DND-41 (cell line): Measurements from ENCODE around the gene ABHD8.

Experiments
- EZH2 ChIP-seq: IDR thresholded peaks from 3 replicates; pipeline ENCODE4 v1.6.1; 2012; ENCODE audit warnings: borderline replicate concordance, low read depth, mild to moderate bottlenecking, moderate library complexity, low read length, inconsistent platforms; ENCODE audit not compliant: severe bottlenecking
- TF ChIP-seq, protein P1 (sequence below): IDR thresholded peaks from 2 replicates; pipeline ENCODE4 v1.5.1; 2012; ENCODE audit warnings: borderline replicate concordance, low read length, moderate library complexity, mild to moderate bottlenecking; ENCODE audit not compliant: poor library complexity, severe bottlenecking; ENCODE audit errors: extremely low read depth

DNA sequence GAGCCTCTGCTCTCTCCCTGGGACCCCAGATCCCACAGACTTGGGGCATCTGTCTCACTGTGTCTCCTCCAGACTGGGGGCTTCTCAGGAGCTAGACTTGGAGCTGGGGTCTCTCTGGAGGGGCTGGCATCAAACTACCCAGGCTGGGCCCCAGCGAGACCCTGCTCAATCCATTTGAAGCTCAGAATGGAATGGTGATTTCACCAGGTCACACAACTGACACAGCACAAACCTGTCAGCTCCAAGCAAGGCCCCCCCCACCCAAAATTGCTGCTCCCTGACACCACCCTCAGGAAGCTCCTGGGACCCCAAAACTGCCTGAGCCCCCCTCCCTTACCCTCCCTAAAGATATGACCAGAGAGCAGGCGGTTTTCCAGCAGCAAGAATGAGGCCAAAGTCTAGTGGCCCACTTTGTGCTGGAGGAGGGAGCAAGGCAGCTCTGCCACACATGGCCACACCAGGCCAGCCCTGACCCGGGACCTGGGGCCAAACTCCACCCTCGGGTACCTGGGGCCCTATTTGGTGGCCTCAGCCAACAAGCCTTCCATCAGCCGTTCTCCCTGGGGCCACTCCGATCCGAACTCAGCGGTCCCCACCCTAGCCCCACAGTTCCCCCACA, 59.9 kb downstream of the ABHD8 start:
- TF ChIP-seq, protein P1, sequence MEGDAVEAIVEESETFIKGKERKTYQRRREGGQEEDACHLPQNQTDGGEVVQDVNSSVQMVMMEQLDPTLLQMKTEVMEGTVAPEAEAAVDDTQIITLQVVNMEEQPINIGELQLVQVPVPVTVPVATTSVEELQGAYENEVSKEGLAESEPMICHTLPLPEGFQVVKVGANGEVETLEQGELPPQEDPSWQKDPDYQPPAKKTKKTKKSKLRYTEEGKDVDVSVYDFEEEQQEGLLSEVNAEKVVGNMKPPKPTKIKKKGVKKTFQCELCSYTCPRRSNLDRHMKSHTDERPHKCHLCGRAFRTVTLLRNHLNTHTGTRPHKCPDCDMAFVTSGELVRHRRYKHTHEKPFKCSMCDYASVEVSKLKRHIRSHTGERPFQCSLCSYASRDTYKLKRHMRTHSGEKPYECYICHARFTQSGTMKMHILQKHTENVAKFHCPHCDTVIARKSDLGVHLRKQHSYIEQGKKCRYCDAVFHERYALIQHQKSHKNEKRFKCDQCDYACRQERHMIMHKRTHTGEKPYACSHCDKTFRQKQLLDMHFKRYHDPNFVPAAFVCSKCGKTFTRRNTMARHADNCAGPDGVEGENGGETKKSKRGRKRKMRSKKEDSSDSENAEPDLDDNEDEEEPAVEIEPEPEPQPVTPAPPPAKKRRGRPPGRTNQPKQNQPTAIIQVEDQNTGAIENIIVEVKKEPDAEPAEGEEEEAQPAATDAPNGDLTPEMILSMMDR, result no peak
- TF ChIP-seq EZH2, result no peak
